C4-2B (cell line): ENCODE results near the gene METTL15.

Experiments
- CTCF ChIP-seq: fragments of 450-650 bp; conservative IDR thresholded peaks from 2 replicates; pipeline ENCODE4 v1.5.1; 2017; ENCODE audit warnings: mild to moderate bottlenecking
- ZFX ChIP-seq: fragments of 450-650 bp; IDR thresholded peaks from 2 replicates; pipeline ENCODE4 v1.6.1; 2017

DNA sequence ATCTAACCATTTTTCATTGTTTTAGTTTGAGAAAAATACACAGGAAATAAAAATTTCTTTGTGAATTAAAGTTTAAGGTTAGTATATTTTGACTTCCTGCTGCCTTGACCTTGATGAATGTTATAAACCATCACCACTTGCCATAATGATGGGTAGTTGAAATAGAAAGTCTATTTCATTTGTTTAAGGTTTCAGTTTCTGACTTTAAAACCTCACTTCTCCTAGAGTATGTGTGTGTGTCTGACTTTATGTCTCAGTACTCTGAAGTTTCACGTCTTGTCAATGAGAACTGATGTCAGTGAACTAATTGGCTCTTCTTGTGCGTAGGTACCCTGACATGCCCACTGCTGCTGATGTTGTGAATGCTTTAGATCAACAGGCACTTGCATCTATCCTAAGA lies 188.2 kb downstream of the METTL15 start:
- TF ChIP-seq CTCF (no peak), ZFX (no peak)
